Measurements from ENCODE around the gene CDKAL1. TPM values are rescaled to one million over a fixed set of nuclear protein-coding genes. Genes with fewer than 3 reads are reported as not detected.

Gene CDKAL1
- total and polyA plus RNA-seq, 2 donors from 2014 or later, result 4.6 to 20.2 TPM

DNA sequence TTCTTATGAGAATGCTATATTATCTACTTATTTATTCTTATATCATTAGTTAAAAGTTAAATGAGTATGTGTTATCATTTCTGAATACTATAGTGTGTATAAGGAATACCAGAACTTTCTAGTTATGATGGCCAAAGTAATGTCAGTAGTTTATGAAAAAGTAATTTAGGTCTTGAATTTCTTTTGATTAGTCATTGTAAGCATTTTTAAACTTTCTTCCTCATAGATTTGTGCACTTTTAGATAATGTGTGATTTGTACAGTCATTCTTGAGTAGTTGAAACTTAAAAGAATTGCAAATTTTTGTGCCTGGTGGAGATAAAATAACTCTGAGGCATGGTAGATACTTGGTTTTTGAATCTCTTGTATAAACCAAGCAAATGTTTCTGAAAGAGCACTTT is 311.3 kb downstream of the CDKAL1 start:
- Histone ChIP-seq H3K27ac (ENCODE audit: low read depth in 2 of 2, low read length in 2 of 2) (no peak overlapping the region), H3K9me3 (ENCODE audit: control insufficient read depth in 2 of 3, insufficient read depth in 1 of 3, low read length in 3 of 3) (no peaks in the 10 kb centered on the region), H3K36me3 (ENCODE audit: control insufficient read depth in 2 of 3, insufficient read depth in 3 of 3, low read length in 3 of 3) (no peaks in the 10 kb centered on the region), H3K4me3 (ENCODE audit: low read length in 3 of 3) (no peak overlapping the region), H3K27me3 (ENCODE audit: control insufficient read depth, insufficient read depth, low read length) (no peaks in the 10 kb centered on the region), H3K4me1 (ENCODE audit: control insufficient read depth in 2 of 3, insufficient read depth in 2 of 3, low read depth in 1 of 3, low read length in 3 of 3) (no peaks in the 10 kb centered on the region), H3K9ac (ENCODE audit: low read length in 3 of 3) (no peak overlapping the region)
- TF ChIP-seq, protein P1, sequence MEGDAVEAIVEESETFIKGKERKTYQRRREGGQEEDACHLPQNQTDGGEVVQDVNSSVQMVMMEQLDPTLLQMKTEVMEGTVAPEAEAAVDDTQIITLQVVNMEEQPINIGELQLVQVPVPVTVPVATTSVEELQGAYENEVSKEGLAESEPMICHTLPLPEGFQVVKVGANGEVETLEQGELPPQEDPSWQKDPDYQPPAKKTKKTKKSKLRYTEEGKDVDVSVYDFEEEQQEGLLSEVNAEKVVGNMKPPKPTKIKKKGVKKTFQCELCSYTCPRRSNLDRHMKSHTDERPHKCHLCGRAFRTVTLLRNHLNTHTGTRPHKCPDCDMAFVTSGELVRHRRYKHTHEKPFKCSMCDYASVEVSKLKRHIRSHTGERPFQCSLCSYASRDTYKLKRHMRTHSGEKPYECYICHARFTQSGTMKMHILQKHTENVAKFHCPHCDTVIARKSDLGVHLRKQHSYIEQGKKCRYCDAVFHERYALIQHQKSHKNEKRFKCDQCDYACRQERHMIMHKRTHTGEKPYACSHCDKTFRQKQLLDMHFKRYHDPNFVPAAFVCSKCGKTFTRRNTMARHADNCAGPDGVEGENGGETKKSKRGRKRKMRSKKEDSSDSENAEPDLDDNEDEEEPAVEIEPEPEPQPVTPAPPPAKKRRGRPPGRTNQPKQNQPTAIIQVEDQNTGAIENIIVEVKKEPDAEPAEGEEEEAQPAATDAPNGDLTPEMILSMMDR (IDR thresholded peaks at IDR 0.05; ENCODE audit: borderline replicate concordance, extremely low read depth, insufficient read depth), result no peak
- no peak for DNase-seq
- FAIRE-seq, result no peak
- intact Hi-C loops (cut with DNase I), result no loop called here

DNA sequence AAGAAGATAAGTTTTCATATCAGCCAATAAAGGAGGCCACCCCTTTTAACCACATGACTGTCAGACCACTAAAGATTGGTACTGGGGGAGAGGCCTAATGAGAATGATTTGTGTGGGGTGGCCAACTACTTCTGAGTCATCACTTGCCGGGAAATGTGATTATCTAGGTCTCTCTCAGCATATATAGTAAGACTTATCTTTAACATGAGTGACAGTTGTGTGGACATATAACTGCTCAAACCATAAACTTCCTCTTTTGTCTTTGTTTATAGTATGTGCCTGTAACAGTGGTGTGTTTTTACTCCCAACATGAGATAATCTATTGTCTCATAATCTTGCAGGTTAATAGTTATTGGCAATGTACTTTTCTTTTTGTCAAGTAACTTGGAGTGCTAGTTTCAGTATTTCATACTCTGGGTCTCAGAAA is 312.4 kb downstream of the CDKAL1 start:
- no peaks in the 10 kb centered on the region for H3K4me1 ChIP-seq (ENCODE audit: control insufficient read depth in 2 of 3, insufficient read depth in 2 of 3, low read depth in 1 of 3, low read length in 3 of 3)
- TF ChIP-seq, protein P1 (IDR thresholded peaks at IDR 0.05; ENCODE audit: borderline replicate concordance, extremely low read depth, insufficient read depth), result no peak
- H3K27ac ChIP-seq (ENCODE audit: low read depth in 2 of 2, low read length in 2 of 2), result no peak overlapping the region
- no peak for FAIRE-seq
- H3K36me3 ChIP-seq (ENCODE audit: control insufficient read depth in 2 of 3, insufficient read depth in 3 of 3, low read length in 3 of 3), result no peaks in the 10 kb centered on the region
- H3K27me3 ChIP-seq (ENCODE audit: control insufficient read depth, insufficient read depth, low read length), result no peaks in the 10 kb centered on the region
- intact Hi-C loops (cut with DNase I), result no loop called here
- no peaks in the 10 kb centered on the region for H3K9me3 ChIP-seq (ENCODE audit: control insufficient read depth in 2 of 3, insufficient read depth in 1 of 3, low read length in 3 of 3)
- no peak for DNase-seq
- H3K9ac ChIP-seq (ENCODE audit: low read length in 3 of 3), result no peak overlapping the region
- no peak overlapping the region for H3K4me3 ChIP-seq (ENCODE audit: low read length in 3 of 3)

DNA sequence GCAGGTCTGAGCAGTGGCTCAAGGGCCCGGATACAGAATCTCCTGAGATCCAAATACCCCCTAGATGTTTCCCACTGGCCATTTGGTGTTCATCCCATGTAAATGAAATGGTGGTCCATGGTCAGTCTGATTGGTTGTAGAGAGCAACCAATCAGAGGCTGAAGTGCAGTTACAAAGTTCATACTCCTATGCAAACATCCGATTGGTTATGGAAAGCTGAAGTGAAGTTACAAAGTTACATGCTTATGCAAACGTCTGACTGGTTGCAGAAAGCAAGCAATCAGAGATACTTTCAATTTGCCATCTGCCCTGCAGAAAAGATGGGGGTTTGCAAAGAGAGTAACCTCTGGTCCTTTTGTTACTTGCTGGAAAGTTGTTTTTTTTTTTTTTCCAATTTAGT is 313.6 kb downstream of the CDKAL1 start:
- H3K27me3 ChIP-seq (ENCODE audit: control insufficient read depth, insufficient read depth, low read length), result no peaks in the 10 kb centered on the region
- H3K4me1 ChIP-seq (ENCODE audit: control insufficient read depth in 2 of 3, insufficient read depth in 2 of 3, low read depth in 1 of 3, low read length in 3 of 3), result no peaks in the 10 kb centered on the region
- H3K9ac ChIP-seq (ENCODE audit: low read length in 3 of 3), result no peak overlapping the region
- no peak overlapping the region for H3K27ac ChIP-seq (ENCODE audit: low read depth in 2 of 2, low read length in 2 of 2)
- TF ChIP-seq, protein P1 (IDR thresholded peaks at IDR 0.05; ENCODE audit: borderline replicate concordance, extremely low read depth, insufficient read depth), result no peak
- DNase-seq, result no peak
- FAIRE-seq, result no peak
- H3K36me3 ChIP-seq (ENCODE audit: control insufficient read depth in 2 of 3, insufficient read depth in 3 of 3, low read length in 3 of 3), result no peaks in the 10 kb centered on the region
- H3K9me3 ChIP-seq (ENCODE audit: control insufficient read depth in 2 of 3, insufficient read depth in 1 of 3, low read length in 3 of 3), result no peaks in the 10 kb centered on the region
- intact Hi-C loops (cut with DNase I), result no loop called here
- H3K4me3 ChIP-seq (ENCODE audit: low read length in 3 of 3), result no peak overlapping the region

Measured in kidney (tissue), 14 donors.